Fibroblast of lung (primary cell): Measurements from ENCODE around the gene KCTD16.
A peak's percentile ranks its signal among the peaks of the same experiment; 100 is the strongest.

Experiments
- EZH2 ChIP-seq: IDR thresholded peaks from 2 replicates; pipeline ENCODE4 v1.5.1; 2012; ENCODE audit warnings: low read length, control low read depth, mild to moderate bottlenecking; ENCODE audit errors: missing control alignments
- TF ChIP-seq, protein P1 (sequence below), 2 donors: IDR thresholded peaks in 1 of 2; conservative IDR thresholded peaks in 1 of 2; 1 replicate in 1 of 2; 2 replicates in 1 of 2; pipeline ENCODE4 v1.5.1; 2011 to 2012; ENCODE audit warnings: low read length in 2 of 2, control low read depth in 1 of 2, inconsistent platforms in 1 of 2, low read depth in 1 of 2, mild to moderate bottlenecking in 1 of 2

DNA sequence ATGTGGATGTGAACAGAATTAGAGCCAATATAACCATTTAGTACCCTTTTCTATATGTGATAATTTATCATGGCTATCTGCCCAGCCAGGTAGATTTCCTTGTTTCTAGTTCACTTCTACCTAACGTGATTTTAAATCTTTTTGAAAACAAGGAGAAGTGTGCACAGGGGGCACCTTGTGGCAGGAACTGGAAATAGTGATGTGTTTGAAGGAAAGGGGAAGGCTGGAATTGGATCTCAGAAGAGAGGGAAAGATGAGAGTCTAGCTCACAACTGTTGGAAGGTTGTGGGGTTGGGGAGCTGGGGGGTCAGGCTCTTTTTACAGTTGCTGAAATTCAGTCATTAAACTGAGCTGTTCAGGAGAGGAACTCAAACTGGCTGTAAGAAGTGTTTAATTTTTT, 219.5 kb downstream of the KCTD16 start:
- TF ChIP-seq, protein P1, sequence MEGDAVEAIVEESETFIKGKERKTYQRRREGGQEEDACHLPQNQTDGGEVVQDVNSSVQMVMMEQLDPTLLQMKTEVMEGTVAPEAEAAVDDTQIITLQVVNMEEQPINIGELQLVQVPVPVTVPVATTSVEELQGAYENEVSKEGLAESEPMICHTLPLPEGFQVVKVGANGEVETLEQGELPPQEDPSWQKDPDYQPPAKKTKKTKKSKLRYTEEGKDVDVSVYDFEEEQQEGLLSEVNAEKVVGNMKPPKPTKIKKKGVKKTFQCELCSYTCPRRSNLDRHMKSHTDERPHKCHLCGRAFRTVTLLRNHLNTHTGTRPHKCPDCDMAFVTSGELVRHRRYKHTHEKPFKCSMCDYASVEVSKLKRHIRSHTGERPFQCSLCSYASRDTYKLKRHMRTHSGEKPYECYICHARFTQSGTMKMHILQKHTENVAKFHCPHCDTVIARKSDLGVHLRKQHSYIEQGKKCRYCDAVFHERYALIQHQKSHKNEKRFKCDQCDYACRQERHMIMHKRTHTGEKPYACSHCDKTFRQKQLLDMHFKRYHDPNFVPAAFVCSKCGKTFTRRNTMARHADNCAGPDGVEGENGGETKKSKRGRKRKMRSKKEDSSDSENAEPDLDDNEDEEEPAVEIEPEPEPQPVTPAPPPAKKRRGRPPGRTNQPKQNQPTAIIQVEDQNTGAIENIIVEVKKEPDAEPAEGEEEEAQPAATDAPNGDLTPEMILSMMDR (conservative IDR thresholded peaks at IDR 0.05 in 1 of 2, IDR thresholded peaks at IDR 0.05 in 1 of 2; ENCODE audit: low read depth in 1 of 2, low read length in 2 of 2), result peak in 1 of 2 donors; percentile 46
- TF ChIP-seq EZH2, result no peak
